Activated CD4-positive, alpha-beta T cell treated with anti-CD3 and anti-CD28 coated beads for 1 hour (primary cell): ENCODE results near the gene GALNT16.
"Not testable (repeated sequence)": the region's sequence is repeated elsewhere in the genome, so short reads cannot be mapped to it uniquely, and the experiment has no call there.

Experiments
- DNase-seq: peaks from one replicate; pipeline ENCODE4 v3.0.0-alpha.2; 2020

Gene GALNT16

GRCh38 chr14:69259527-69260189, at the start of gene GALNT16:
Gene GALNT16 (plus strand): TSS chr14:69260158. CDS start chr14:69260291, 133 bp downstream.
- DNase-seq, result no peak

DNA sequence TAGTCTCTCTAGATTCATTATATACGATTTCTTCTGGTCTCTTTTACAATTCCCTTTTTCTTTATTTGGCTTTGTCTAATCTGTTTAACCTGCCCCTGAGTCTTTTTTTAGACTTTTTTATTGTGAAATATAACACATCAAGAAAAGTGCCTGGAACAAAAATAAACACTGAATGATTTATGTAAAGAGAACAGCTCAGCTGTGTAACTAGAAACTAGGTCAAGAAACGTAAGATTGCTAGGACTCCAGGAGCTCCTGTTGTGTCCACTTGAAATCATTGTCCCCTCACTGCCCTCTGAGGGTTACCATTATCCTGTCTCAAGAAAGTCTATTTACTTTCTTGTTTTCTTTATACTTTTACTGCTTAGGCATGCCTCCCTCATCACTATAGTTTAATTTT, 45.6 kb upstream of the GALNT16 start:
- DNase-seq, result no peak

DNA sequence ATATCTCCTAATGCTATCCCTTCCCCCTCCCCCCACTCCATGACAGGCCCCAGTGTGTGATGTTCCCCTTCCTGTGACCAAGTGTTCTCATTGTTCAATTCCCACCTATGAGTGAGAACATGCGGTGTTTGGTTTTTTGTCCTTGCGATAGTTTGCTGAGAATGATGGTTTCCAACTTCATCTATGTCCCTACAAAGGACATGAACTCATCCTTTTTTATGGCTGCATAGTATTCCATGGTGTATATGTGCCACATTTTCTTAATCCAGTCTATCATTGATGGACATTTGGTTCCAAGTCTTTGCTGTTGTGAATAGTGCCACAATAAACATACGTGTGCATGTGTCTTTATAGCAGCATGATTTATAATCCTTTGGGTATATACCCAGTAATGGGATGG, 42.3 kb upstream of the GALNT16 start:
- not testable (repeated sequence) for DNase-seq

DNA sequence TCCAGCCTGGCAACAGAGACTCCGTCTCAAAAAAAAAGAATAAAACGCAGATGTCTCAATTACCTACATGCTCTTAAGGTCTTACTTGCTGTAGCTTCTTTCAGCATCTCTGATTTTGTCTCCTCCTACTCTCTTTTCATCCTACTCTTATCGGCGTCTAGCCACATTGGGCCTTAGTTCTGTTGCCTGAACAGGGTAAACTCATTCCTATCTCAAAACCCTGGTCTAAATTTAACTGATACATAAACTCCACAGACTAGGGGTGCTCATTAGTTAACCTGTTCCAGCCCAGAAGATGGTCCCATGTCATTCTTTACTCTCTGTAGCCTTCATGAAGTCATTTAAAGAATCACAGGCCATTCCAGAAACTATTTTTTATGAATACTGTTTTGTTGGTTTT, 35.0 kb upstream of the GALNT16 start:
- no peak for DNase-seq

DNA sequence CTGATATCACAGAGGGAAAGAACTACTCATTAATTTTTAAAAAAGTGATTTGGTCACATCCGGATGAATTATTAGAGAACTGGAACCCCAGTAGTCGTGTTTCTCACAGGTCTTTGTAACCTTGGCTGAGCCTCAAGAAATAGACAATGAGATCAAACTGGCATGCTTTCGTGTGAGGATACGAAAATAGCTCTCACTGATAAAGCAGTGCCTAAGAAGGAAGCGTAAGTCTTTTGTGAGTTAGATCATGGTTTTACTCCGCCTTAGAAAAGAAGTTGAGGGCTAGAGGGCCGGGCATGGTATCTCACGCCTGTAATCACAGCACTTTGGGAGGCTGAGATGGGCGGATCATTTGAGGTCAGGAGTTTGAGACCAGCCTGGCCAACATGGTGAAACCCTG, 33.8 kb upstream of the GALNT16 start:
- no peak for DNase-seq

DNA sequence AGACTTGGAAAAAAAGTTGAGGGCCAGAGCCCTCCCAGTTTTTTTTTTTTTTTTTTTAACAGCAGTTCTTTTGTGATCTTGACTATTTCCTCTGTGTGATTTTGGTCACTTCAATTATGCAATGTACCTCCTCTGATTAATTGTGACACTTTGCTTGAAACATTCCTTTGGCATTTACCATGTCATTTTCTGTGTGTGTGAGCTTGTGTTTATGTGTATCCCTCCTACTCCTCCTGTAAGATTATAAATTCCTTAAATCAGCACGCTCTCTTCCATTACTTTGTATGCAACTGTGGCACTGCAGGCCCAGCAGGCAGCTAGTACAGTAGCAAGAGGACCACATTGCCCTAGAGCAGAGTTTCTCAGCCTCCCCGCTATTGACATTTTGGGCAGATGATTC, 33.2 kb upstream of the GALNT16 start:
- no peak for DNase-seq

- no peak for DNase-seq
Observed at GRCh38 chr14:69231486-69231885, 28.5 kb upstream of the GALNT16 start.

DNA sequence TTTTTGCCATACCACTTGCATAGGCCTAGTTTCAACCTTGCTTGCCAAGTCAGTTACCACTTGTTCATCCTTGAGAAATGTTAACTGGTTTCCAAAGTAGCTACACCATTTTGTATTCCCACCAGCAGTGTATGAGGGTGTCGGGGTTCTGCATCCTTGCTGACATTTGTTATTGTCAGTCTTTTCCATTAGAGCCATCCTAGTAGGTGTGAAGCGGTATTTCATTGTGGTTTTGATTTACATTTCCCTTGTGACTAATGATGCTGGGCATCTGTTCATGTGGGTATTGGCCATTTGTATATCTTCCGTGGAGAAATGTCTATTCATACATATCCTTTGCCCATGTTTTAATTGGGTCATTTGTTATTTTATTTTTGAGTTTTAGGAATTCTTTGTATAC, 27.6 kb upstream of the GALNT16 start:
- no peak for DNase-seq

DNA sequence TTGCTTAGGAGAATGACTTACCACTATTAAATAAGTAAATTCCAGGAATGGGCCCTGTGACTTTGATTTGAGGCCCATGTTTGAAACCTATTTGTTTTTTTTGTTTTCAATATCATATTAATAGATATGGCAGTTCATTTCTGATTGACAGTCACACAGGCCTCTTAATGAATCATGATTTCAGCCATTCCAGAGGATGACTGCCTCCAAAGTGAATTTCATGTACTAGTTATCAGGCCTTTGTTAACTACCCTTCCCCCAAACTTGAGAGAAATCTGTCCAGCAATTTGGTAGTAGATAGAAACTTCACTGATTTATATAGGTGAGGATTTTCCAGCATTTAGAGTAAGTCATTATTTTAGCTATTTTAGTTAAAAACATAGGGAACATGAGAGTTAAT, 25.9 kb upstream of the GALNT16 start:
- DNase-seq, result no peak

DNA sequence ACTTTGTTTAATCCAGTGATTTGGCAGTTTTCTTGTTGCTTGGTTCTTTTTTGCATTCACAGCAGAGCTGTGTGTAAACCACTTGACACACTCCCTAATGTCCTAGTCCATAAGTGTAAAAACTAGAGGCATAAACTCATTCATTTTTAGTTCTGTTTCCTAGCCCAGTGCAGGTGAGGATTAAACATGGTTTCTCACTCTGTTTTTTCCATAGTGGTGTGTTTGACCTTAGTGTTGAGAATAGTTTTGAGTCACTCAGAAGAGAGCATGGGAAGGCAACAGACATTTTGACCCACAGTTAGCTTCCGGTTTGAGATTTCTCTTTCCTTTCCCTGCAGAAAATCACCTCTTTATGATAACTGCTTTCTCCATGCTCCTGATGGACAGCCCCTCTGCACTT, 24.2 kb upstream of the GALNT16 start:
- DNase-seq, result no peak

GRCh38 chr14:69237142-69237541, 22.8 kb upstream of the GALNT16 start:
- DNase-seq, result no peak

DNA sequence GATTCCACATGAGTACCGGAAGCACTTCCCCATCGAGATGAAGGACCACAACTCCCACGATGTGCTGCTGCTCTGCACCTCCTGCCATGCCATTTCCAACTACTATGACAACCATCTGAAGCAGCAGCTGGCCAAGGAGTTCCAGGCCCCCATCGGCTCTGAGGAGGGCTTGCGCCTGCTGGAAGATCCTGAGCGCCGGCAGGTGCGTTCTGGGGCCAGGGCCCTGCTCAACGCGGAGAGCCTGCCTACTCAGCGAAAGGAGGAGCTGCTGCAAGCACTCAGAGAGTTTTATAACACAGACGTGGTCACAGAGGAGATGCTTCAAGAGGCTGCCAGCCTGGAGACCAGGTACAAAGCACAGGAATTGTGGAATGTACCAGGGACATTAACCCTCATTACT, 22.4 kb upstream of the GALNT16 start:
- DNase-seq, result no peak

GRCh38 chr14:69238883-69239282, 21.1 kb upstream of the GALNT16 start:
- DNase-seq, result no peak

DNA sequence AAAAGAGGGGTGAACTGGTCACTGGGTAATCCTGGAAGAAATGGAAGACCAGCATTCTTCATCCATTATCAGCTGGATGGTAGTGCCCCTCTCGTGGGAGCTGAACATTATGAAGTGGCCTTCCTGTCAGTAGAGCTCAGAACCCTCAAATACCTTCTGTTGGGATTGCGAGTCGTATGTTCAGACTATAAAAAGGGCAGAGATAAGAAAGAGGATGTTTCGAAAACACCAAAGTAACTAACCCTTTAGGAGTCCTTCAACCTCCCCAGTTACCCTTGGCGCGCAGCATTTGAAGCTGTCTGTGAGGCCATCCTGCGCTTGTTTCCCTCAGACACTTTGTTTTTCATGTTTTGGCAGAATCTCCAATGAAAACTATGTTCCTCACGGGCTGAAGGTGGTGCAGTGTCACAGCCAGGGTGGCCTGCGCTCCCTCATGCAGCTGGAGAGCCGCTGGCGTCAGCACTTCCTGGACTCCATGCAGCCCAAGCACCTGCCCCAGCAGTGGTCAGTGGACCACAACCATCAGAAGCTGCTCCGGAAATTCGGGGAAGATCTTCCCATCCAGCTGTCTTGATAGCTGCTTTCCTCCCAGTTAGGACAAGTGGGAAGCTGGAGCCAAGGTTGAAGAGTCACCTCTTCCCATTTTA, 19.3 kb upstream of the GALNT16 start:
- no peak for DNase-seq

GRCh38 chr14:69241577-69241976, 18.4 kb upstream of the GALNT16 start:
- DNase-seq, result no peak

DNA sequence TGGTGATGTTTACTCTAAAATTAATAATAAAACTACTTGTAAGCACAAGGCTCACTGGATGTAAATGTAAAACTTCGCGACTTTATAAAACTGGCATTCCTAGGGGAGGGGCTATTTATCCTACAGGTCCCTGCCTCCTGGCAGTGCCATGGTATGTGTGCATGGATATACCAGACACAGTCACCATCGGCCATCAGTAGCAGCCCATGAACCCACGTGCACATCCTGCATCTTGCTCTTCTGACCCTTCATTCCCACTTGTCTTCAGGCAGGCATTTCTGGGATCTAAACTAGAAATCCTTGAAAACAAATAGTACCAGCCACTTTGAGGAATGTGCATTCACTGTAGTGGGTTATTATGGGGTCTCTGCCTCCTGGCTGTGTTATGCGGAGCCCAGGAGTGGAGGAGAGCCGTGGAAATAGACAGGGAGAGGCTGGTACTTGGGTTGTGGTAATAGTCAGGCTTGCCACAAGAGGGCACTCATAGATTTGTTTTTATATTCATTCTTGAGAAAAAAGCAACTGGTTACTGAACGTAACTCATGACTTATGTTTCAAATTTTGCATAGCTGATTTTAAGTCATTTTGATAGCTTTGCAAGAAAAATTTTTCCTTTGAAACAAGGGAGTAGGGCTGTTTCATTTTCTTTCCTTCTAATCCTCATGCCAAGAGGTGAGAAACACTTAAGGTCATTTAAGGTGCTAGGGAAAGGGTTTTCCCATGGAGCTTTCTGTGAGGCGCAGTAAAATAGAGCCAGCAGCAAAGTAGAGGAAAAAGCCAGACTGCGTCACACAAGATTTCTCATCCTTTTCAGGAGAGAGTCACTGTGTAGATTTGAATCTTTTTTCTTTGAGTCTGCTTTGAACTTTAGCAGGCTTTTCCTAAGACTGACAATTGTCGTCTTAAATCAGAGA, 17.4 kb upstream of the GALNT16 start:
- no peak for DNase-seq

GRCh38 chr14:69244946-69245345, 15.0 kb upstream of the GALNT16 start:
- DNase-seq, result no peak

GRCh38 chr14:69246331-69246730, 13.6 kb upstream of the GALNT16 start:
- DNase-seq, result no peak

DNA sequence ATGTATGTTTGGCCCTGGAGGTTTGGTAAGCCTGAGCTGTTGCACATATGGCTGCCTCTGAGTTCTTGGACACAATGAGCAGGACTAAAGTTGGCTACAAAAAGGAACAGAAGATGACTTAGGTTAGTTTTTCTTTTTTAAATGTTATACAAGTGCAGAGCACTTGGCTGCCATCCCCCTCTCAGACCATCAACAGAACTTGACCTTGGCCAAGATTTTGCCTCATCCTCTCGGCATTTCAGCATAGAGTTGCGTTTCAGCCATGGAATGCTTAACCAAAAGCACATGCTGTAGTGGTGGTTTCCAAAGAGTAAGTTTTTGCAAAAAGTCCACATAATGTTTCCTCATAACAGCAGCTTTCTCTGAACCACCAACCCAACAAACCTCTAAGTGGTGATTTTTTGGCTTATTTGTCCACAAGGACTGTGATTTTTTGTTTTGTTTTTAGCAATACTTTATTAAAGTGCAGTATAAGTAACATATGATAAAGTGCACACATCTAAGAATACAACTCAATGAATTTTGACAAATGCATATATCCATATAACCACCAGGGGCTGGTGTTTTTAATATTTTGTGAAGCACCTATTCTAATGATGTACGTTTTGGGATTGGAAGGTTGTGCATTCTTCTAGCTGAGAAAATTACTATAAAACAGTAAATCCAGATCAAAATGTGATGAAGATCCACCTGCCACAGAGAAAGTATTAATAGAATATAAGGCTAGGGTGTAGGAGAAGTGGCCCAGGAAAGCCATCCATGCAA, 12.1 kb upstream of the GALNT16 start:
- DNase-seq, result no peak

- DNase-seq, result no peak
Observed at GRCh38 chr14:69249603-69250002, 10.4 kb upstream of the GALNT16 start.

- no peak for DNase-seq
Observed at GRCh38 chr14:69252851-69253250, 7.1 kb upstream of the GALNT16 start.

DNA sequence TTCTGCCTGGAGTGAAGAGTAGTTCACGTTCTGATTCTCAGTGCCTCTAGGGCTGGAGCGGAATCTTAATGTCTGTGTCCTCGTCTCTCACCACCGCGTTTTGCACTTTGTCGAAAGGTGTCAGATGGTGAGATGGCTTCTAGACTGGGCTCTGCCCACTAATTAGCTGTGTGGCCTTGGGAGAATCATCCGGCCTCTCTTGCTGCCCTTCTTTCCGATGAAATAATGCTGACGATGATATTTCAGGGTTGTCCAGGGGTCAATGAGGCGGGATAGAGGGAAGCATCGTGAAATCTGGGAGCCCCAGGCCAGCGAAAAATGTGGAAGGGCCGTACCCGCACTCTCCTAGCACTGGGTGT, 811 bp upstream of the GALNT16 start:
- DNase-seq, result no peak

GRCh38 chr14:69260190-69260860, 367 bp downstream of the GALNT16 start:
- no peak for DNase-seq
